Caco-2 (cell line): ENCODE measurements around the gene MBOAT2. TPM values are rescaled to one million over a fixed set of nuclear protein-coding genes. Genes with fewer than 3 reads are reported as not detected.

Source experiments
- BruUV-seq: library from RNA; stranded (reverse); fragments of 400-500 nt; replicated peaks from 2 replicates; lab custom pipeline; 2021; lab: Mats Ljungman, UMichigan
- CTCF ChIA-PET: fragments of 300-600 bp; sonication (Branson Sonifier 250); formaldehyde crosslinking; loops from one replicate; lab custom pipeline; 2022; ENCODE audit warnings: antibody characterized with exemption; lab: Charles Lee
- POLR2A ChIA-PET: fragments of 300-600 bp; sonication (Branson Sonifier 250); formaldehyde crosslinking; loops from one replicate; lab custom pipeline; 2022; ENCODE audit warnings: antibody characterized with exemption; lab: Charles Lee
- DNase-seq, 2 experiments: peaks; one replicate each; pipeline versions ENCODE4 v3.0.0 to v3.0.0-alpha.2; 2020 to 2022
- H3K27me3 ChIP-seq: replicated peaks from 2 replicates; pipeline ENCODE4 v1.6.0; 2011; ENCODE audit warnings: low read length; ENCODE audit not compliant: control insufficient read depth, insufficient read depth
- H3K36me3 ChIP-seq: 2 replicates; pipeline ENCODE4 v1.5.1; 2011; ENCODE audit warnings: low read length; ENCODE audit not compliant: control insufficient read depth, insufficient read depth
- H3K4me1 ChIP-seq: fragments of 250-450 bp; sonication (Bioruptor Pico); 2 replicates; pipeline ENCODE4 v1.5.1; 2020; ENCODE audit warnings: mild to moderate bottlenecking
- H3K4me3 ChIP-seq: 2 replicates; pipeline ENCODE4 v1.5.1; 2011; ENCODE audit warnings: low read depth, mild to moderate bottlenecking, control low read depth, low read length
- H3K9me3 ChIP-seq: fragments of 250-450 bp; sonication (Bioruptor Pico); 2 replicates; pipeline ENCODE4 v1.5.1; 2020; ENCODE audit warnings: mild to moderate bottlenecking, moderate library complexity
- H3K27ac Mint-ChIP-seq: one replicate; pipeline ENCODE4 v1.8.0; 2022; ENCODE audit warnings: mixed read lengths; ENCODE audit not compliant: unreplicated experiment
- H3K27me3 Mint-ChIP-seq: one replicate; pipeline ENCODE4 v1.8.0; 2022; ENCODE audit warnings: mixed read lengths; ENCODE audit not compliant: insufficient read depth, unreplicated experiment
- H3K36me3 Mint-ChIP-seq: one replicate; pipeline ENCODE4 v1.8.0; 2022; ENCODE audit warnings: mild to moderate bottlenecking, mixed read lengths; ENCODE audit not compliant: insufficient read depth, unreplicated experiment
- H3K4me1 Mint-ChIP-seq: one replicate; pipeline ENCODE4 v1.8.0; 2022; ENCODE audit warnings: low read depth, mixed read lengths; ENCODE audit not compliant: unreplicated experiment
- H3K4me3 Mint-ChIP-seq: one replicate; pipeline ENCODE4 v1.8.0; 2022; ENCODE audit warnings: mild to moderate bottlenecking, moderate library complexity, mixed read lengths; ENCODE audit not compliant: unreplicated experiment
- H3K9me3 Mint-ChIP-seq: one replicate; pipeline ENCODE4 v1.8.0; 2022; ENCODE audit warnings: mixed read lengths; ENCODE audit not compliant: unreplicated experiment
- CTCF ChIP-seq, 2 experiments: fragments of 200-600 bp in 1 of 2; IDR thresholded peaks; 1 replicate in 1 of 2; 2 replicates in 1 of 2; pipeline versions ENCODE4 v1.5.1 to v1.8.0; 2011 to 2022; ENCODE audit warnings: antibody characterized with exemption in 1 of 2, control low read depth in 1 of 2, inconsistent platforms in 1 of 2, low read depth in 1 of 2, low read length in 1 of 2, mild to moderate bottlenecking in 1 of 2, moderate library complexity in 1 of 2; ENCODE audit not compliant: insufficient read depth in 1 of 2, severe bottlenecking in 1 of 2, unreplicated experiment in 1 of 2
- intact Hi-C: fragments of 100-400 bp; cut with micrococcal nuclease; formaldehyde crosslinking; loops from one replicate; pipeline ENCODE4 v1.10.0; 2022; ENCODE audit not compliant: unreplicated experiment
- total RNA-seq: library from RNA; stranded (reverse); gene quantifications from 2 replicates; pipeline ENCODE4 v1.2.3, GENCODE V29; 2022

The MBOAT2 gene
- total RNA-seq, 1 experiment from 2014 or later: 12.6 TPM

DNA sequence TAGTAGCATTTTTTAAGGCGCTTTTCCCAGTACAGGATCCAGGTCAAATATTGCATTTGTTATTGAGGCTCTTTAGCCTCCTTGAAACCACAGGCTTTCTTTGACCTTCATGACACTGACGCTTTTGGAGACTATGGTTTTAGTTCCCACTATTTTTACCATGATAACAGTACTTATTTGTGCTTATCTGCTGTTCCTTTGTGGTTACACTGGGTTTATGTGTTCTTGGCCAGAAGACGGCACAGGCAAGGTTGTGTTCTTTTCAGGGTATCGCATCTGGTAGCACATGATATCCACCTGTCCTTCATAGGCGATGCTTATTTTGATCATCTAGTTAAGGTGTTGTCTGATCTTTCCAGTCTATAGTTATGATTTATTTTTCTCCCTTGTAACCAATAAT, 16.8 kb upstream of the MBOAT2 start:
- H3K9me3 ChIP-seq: no peaks in the 10 kb centered on the region
- no peak for TF ChIP-seq CTCF (IDR thresholded peaks at IDR 0.05; ENCODE audit: insufficient read depth in 1 of 2, low read depth in 1 of 2, low read length in 1 of 2, severe bottlenecking in 1 of 2, unreplicated experiment in 1 of 2)
- Mint-ChIP-seq H3K4me3 (no peak overlapping the region), H3K27me3 (peaks cover 13% of the 10 kb centered on the region), H3K36me3 (no peaks in the 10 kb centered on the region), H3K4me1 (no peaks in the 10 kb centered on the region), H3K9me3 (no peaks in the 10 kb centered on the region), H3K27ac (no peak overlapping the region)
- ChIA-PET CTCF (no interaction called here), POLR2A (no interaction called here)
- no peak overlapping the region for H3K4me3 ChIP-seq
- no peaks in the 10 kb centered on the region for H3K27me3 ChIP-seq
- peaks cover under 1% of the 10 kb centered on the region; the same call in 1 of the 2 replicates for H3K4me1 ChIP-seq
- no peaks in the 10 kb centered on the region for H3K36me3 ChIP-seq
- DNase-seq: no peak
- intact Hi-C loops: no loop called here
- no TSS peak for BruUV-seq

DNA sequence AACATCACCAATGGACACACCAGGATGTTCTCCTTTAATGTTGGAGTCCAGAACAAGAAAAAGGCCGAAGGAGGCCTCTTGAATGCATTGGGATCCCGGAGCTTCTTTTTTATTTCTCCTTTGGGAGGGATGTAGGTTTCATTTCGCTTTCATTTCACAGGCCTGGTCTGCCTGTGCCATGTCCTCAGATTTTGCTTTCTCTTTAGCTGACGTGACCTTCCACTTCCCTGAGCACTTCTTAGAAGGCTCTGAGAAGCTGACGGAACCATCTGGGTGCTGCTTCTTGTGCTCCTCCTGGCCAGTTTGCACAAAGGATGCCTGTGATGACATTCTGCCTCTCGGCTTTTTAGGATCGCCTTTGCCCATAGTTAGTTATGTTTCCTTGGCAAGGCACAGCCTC, 15.1 kb upstream of the MBOAT2 start:
- H3K4me3 Mint-ChIP-seq: no peak overlapping the region
- peaks cover 15% of the 10 kb centered on the region for H3K27me3 Mint-ChIP-seq
- H3K27ac Mint-ChIP-seq: no peak overlapping the region
- CTCF ChIA-PET: no interaction called here
- BruUV-seq: no TSS peak
- no peaks in the 10 kb centered on the region for H3K9me3 Mint-ChIP-seq
- H3K27me3 ChIP-seq: no peaks in the 10 kb centered on the region
- TF ChIP-seq CTCF (IDR thresholded peaks at IDR 0.05; ENCODE audit: insufficient read depth in 1 of 2, low read depth in 1 of 2, low read length in 1 of 2, severe bottlenecking in 1 of 2, unreplicated experiment in 1 of 2): no peak
- no peak for DNase-seq
- H3K36me3 Mint-ChIP-seq: no peaks in the 10 kb centered on the region
- POLR2A ChIA-PET: no interaction called here
- no peaks in the 10 kb centered on the region for H3K36me3 ChIP-seq
- H3K4me1 ChIP-seq: no peaks in the 10 kb centered on the region
- H3K9me3 ChIP-seq: no peaks in the 10 kb centered on the region
- no peaks in the 10 kb centered on the region for H3K4me1 Mint-ChIP-seq
- intact Hi-C loops: no loop called here
- H3K4me3 ChIP-seq: no peak overlapping the region

DNA sequence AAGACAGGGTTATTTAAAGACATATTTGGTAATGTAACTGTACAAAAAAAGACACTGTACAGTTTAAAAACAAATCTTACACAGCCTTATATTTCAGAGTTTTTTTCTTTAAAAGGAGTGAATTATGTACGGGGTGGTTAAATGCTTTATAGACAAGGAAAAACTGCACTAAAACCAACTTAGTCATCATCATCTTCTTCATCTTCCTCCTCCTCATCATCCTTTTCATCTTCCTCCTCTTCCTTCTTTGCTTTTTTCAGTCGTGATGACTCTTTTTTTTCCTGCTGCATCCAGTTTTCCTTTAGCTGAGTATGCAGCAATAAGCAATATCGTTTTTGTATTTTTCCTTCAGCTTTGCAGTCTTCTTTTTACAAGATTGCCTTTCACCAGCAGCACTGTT, 14.6 kb upstream of the MBOAT2 start:
- no peak for TF ChIP-seq CTCF (IDR thresholded peaks at IDR 0.05; ENCODE audit: insufficient read depth in 1 of 2, low read depth in 1 of 2, low read length in 1 of 2, severe bottlenecking in 1 of 2, unreplicated experiment in 1 of 2)
- CTCF ChIA-PET: no interaction called here

More for the DNA sequence above, 14.6 kb upstream of the MBOAT2 start:
- Histone ChIP-seq H3K9me3 (no peaks in the 10 kb centered on the region), H3K27me3 (no peaks in the 10 kb centered on the region), H3K4me3 (no peak overlapping the region), H3K36me3 (no peaks in the 10 kb centered on the region), H3K4me1 (no peaks in the 10 kb centered on the region)
- intact Hi-C loops: no loop called here
- BruUV-seq: no TSS peak
- no peaks in the 10 kb centered on the region for H3K9me3 Mint-ChIP-seq
- POLR2A ChIA-PET: interaction anchor here (0.7 kb wide), 1 partner anchor 15 kb away, joined by 6 read pairs; the partner anchor contains the start of gene MBOAT2
- no peaks in the 10 kb centered on the region for H3K4me1 Mint-ChIP-seq
- DNase-seq: no peak
- H3K36me3 Mint-ChIP-seq: no peaks in the 10 kb centered on the region
- H3K27me3 Mint-ChIP-seq: peaks cover 15% of the 10 kb centered on the region
- no peak overlapping the region for H3K27ac Mint-ChIP-seq
- H3K4me3 Mint-ChIP-seq: no peak overlapping the region
